BLaER1 treated with 17β-estradiol and CSF1 and Interleukin-3, amounts not matched to agents 10 nM and 100 nM (cell line): Measurements from ENCODE around the gene LCN1.

Experiments used
- H3K27ac ChIP-seq, 11 experiments: shearing (Covaris generic); formaldehyde crosslinking; 2 replicates each; pipeline ENCODE4 v1.8.1; 2022
- H3K27me3 ChIP-seq, 11 experiments: shearing (Covaris generic); formaldehyde crosslinking; 2 replicates each; pipeline ENCODE4 v1.8.1; 2022
- H3K36me3 ChIP-seq, 11 experiments: shearing (Covaris generic); formaldehyde crosslinking; 2 replicates each; pipeline ENCODE4 v1.8.1; 2022
- H3K4me1 ChIP-seq, 10 experiments: shearing (Covaris generic); formaldehyde crosslinking; 2 replicates each; pipeline ENCODE4 v1.8.1; 2022
- H3K4me2 ChIP-seq, 11 experiments: shearing (Covaris generic); formaldehyde crosslinking; 2 replicates each; pipeline ENCODE4 v1.8.1; 2022
- H3K4me3 ChIP-seq, 10 experiments: shearing (Covaris generic); formaldehyde crosslinking; 2 replicates each; pipeline ENCODE4 v1.8.1; 2022
- H3K9ac ChIP-seq, 11 experiments: shearing (Covaris generic); formaldehyde crosslinking; 2 replicates each; pipeline ENCODE4 v1.8.1; 2022
- H3K9me3 ChIP-seq, 11 experiments: shearing (Covaris generic); formaldehyde crosslinking; replicated peaks in 1 of 11; 2 replicates each; pipeline ENCODE4 v1.8.1; 2022
- H4K20me1 ChIP-seq, 11 experiments: shearing (Covaris generic); formaldehyde crosslinking; 2 replicates each; pipeline ENCODE4 v1.8.1; 2022
- Cebpa-rat ChIP-seq, 11 experiments: shearing (Covaris generic); IDR thresholded peaks; 2 replicates each; pipeline ENCODE4 v1.8.1; 2022

Gene LCN1

GRCh38 chr9:135562235-135562745 lies 41.0 kb downstream of the LCN1 start:
- no peaks in the 10 kb centered on the region for H3K27me3 ChIP-seq
- H3K4me2 ChIP-seq: no peak overlapping the region
- no peak for TF ChIP-seq Cebpa-rat (IDR thresholded peaks at IDR 0.05)
- no peaks in the 10 kb centered on the region for H3K9me3 ChIP-seq
- H3K27ac ChIP-seq: no peak overlapping the region
- H4K20me1 ChIP-seq: peaks cover 0 to 5% (median 0%) of the 10 kb centered on the region in 11 experiments; a peak in 3 of 22 replicates
- no peaks in the 10 kb centered on the region for H3K36me3 ChIP-seq
- peaks cover 5 to 17% (median 9%) of the 10 kb centered on the region in 10 experiments; a peak in 15 of 20 replicates for H3K4me1 ChIP-seq
- H3K4me3 ChIP-seq: no peak overlapping the region
- no peak overlapping the region for H3K9ac ChIP-seq

- Histone ChIP-seq H3K36me3 (no peaks in the 10 kb centered on the region), H4K20me1 (peaks cover 0 to 5% (median 0%) of the 10 kb centered on the region in 11 experiments; a peak in 3 of 22 replicates), H3K9me3 (no peaks in the 10 kb centered on the region), H3K4me1 (peaks cover 5 to 17% (median 9%) of the 10 kb centered on the region in 10 experiments; a peak in 15 of 20 replicates), H3K4me2 (no peak overlapping the region), H3K27ac (no peak overlapping the region), H3K4me3 (no peak overlapping the region), H3K27me3 (no peaks in the 10 kb centered on the region), H3K9ac (no peak overlapping the region)
- no peak for TF ChIP-seq Cebpa-rat (IDR thresholded peaks at IDR 0.05)
Measured at GRCh38 chr9:135563039-135563476, 41.8 kb downstream of the LCN1 start.

GRCh38 chr9:135563858-135564257 lies 42.6 kb downstream of the LCN1 start:
- no peak for TF ChIP-seq Cebpa-rat (IDR thresholded peaks at IDR 0.05)
- H3K9me3 ChIP-seq: peaks cover 0 to 1% (median 0%) of the 10 kb centered on the region in 11 experiments; a peak in 1 of 22 replicates
- no peak overlapping the region for H3K9ac ChIP-seq
- H3K27me3 ChIP-seq: no peaks in the 10 kb centered on the region
- no peaks in the 10 kb centered on the region for H3K36me3 ChIP-seq
- H4K20me1 ChIP-seq: peaks cover 0 to 5% (median 0%) of the 10 kb centered on the region in 11 experiments; a peak in 3 of 22 replicates
- peaks cover 5 to 17% (median 9%) of the 10 kb centered on the region in 10 experiments; a peak in 15 of 20 replicates for H3K4me1 ChIP-seq
- no peak overlapping the region for H3K4me3 ChIP-seq
- no peak overlapping the region for H3K4me2 ChIP-seq
- no peak overlapping the region for H3K27ac ChIP-seq

- H3K9ac ChIP-seq: no peak overlapping the region
- no peak overlapping the region for H3K4me2 ChIP-seq
- H3K4me1 ChIP-seq: peaks cover 5 to 17% (median 9%) of the 10 kb centered on the region in 10 experiments; a peak in 15 of 20 replicates
- H3K36me3 ChIP-seq: no peaks in the 10 kb centered on the region
- H3K4me3 ChIP-seq: no peak overlapping the region
- no peak overlapping the region for H3K27ac ChIP-seq
- no peaks in the 10 kb centered on the region for H3K27me3 ChIP-seq
- H3K9me3 ChIP-seq: peaks cover 0 to 9% (median 0%) of the 10 kb centered on the region in 11 experiments; a peak in 3 of 22 replicates
- H4K20me1 ChIP-seq: peaks cover 0 to 5% (median 0%) of the 10 kb centered on the region in 11 experiments; a peak in 3 of 22 replicates
- TF ChIP-seq Cebpa-rat (IDR thresholded peaks at IDR 0.05): no peak
Measured at GRCh38 chr9:135565141-135565628, 43.9 kb downstream of the LCN1 start.

- Histone ChIP-seq H3K27me3 (no peaks in the 10 kb centered on the region), H3K9me3 (peaks cover 0 to 9% (median 0%) of the 10 kb centered on the region in 11 experiments; a peak in 3 of 22 replicates), H3K4me1 (peaks cover 5 to 17% (median 9%) of the 10 kb centered on the region in 10 experiments; a peak in 15 of 20 replicates)
Measured at GRCh38 chr9:135565636-135566035, 44.4 kb downstream of the LCN1 start.

GRCh38 chr9:135566552-135566951 lies 45.3 kb downstream of the LCN1 start:
- no peak overlapping the region for H3K9ac ChIP-seq
- peaks cover 0 to 9% (median 0%) of the 10 kb centered on the region in 11 experiments; a peak in 3 of 22 replicates for H3K9me3 ChIP-seq
- H3K27me3 ChIP-seq: no peaks in the 10 kb centered on the region
- no peak overlapping the region for H3K27ac ChIP-seq
- H4K20me1 ChIP-seq: peaks cover 0 to 5% (median 0%) of the 10 kb centered on the region in 11 experiments; a peak in 3 of 22 replicates
- H3K36me3 ChIP-seq: no peaks in the 10 kb centered on the region
- no peak for TF ChIP-seq Cebpa-rat (IDR thresholded peaks at IDR 0.05)
- peaks cover 1 to 17% (median 9%) of the 10 kb centered on the region in 10 experiments; a peak in 15 of 20 replicates for H3K4me1 ChIP-seq
- peak overlapping the region in 10 of 11 experiments; percentile 5 to 73 (median 62); a peak in 18 of 22 replicates for H3K4me2 ChIP-seq
- H3K4me3 ChIP-seq: no peak overlapping the region

More at GRCh38 chr9:135565636-135566035, 44.4 kb downstream of the LCN1 start:
- Histone ChIP-seq H3K4me3 (no peak overlapping the region), H3K4me2 (peak overlapping the region in 3 of 11 experiments; percentile 60 to 70 (median 62); a peak in 3 of 22 replicates), H3K27ac (no peak overlapping the region), H3K9ac (no peak overlapping the region), H4K20me1 (peaks cover 0 to 5% (median 0%) of the 10 kb centered on the region in 11 experiments; a peak in 3 of 22 replicates), H3K36me3 (no peaks in the 10 kb centered on the region)
- no peak for TF ChIP-seq Cebpa-rat (IDR thresholded peaks at IDR 0.05)

- Histone ChIP-seq H3K36me3 (no peaks in the 10 kb centered on the region), H3K4me3 (no peak overlapping the region), H3K4me1 (peaks cover 0 to 17% (median 9%) of the 10 kb centered on the region in 10 experiments; a peak in 15 of 20 replicates), H3K9ac (no peak overlapping the region), H3K9me3 (peaks cover 0 to 9% (median 0%) of the 10 kb centered on the region in 11 experiments; a peak in 3 of 22 replicates), H3K27me3 (no peaks in the 10 kb centered on the region), H3K4me2 (no peak overlapping the region), H4K20me1 (peaks cover 0 to 5% (median 0%) of the 10 kb centered on the region in 11 experiments; a peak in 3 of 22 replicates), H3K27ac (no peak overlapping the region)
- no peak for TF ChIP-seq Cebpa-rat (IDR thresholded peaks at IDR 0.05)
Measured at GRCh38 chr9:135567311-135567710, 46.1 kb downstream of the LCN1 start.

GRCh38 chr9:135568026-135568425 lies 46.8 kb downstream of the LCN1 start:
- H3K9me3 ChIP-seq: peaks cover 0 to 9% (median 0%) of the 10 kb centered on the region in 11 experiments; a peak in 3 of 22 replicates
- no peak overlapping the region for H3K27ac ChIP-seq
- H3K36me3 ChIP-seq: no peaks in the 10 kb centered on the region
- no peak overlapping the region for H3K9ac ChIP-seq
- H3K4me3 ChIP-seq: no peak overlapping the region
- no peak overlapping the region for H3K4me2 ChIP-seq
- H4K20me1 ChIP-seq: peaks cover 0 to 5% (median 0%) of the 10 kb centered on the region in 11 experiments; a peak in 2 of 22 replicates
- no peaks in the 10 kb centered on the region for H3K27me3 ChIP-seq
- peaks cover 0 to 17% (median 9%) of the 10 kb centered on the region in 10 experiments; a peak in 15 of 20 replicates for H3K4me1 ChIP-seq
- TF ChIP-seq Cebpa-rat (IDR thresholded peaks at IDR 0.05): no peak

GRCh38 chr9:135570456-135570855 lies 49.2 kb downstream of the LCN1 start:
- Histone ChIP-seq H3K27ac (no peak overlapping the region), H3K36me3 (no peaks in the 10 kb centered on the region), H3K4me3 (no peak overlapping the region), H3K27me3 (no peaks in the 10 kb centered on the region), H3K4me2 (no peak overlapping the region), H3K9me3 (peaks cover 0 to 9% (median 0%) of the 10 kb centered on the region in 11 experiments; a peak in 3 of 22 replicates), H3K9ac (no peak overlapping the region), H3K4me1 (peaks cover 0 to 13% (median 9%) of the 10 kb centered on the region in 10 experiments; a peak in 15 of 20 replicates), H4K20me1 (0 out of 22 replicates have a peak, but pooled peaks cover 0 to 3% (median 0%) of the 10 kb centered on the region in 11 experiments)
- no peak for TF ChIP-seq Cebpa-rat (IDR thresholded peaks at IDR 0.05)
